Osteoblast (primary cell): ENCODE measurements around the gene DPP4. TPM values are rescaled to one million over a fixed set of nuclear protein-coding genes. Genes with fewer than 3 reads are reported as not detected.

Experiments used
- DNase-seq: peaks from one replicate; pipeline ENCODE4 v3.0.0; 2011; ENCODE audit warnings: low spot score, mixed read lengths; ENCODE audit not compliant: insufficient read length; ENCODE audit errors: missing footprints
- H2AFZ ChIP-seq: 2 replicates; pipeline ENCODE4 v1.6.0; 2011; ENCODE audit warnings: mild to moderate bottlenecking, low read length
- H3K27ac ChIP-seq: 2 replicates; pipeline ENCODE4 v1.5.1; 2011; ENCODE audit warnings: mild to moderate bottlenecking, low read depth, low read length, moderate library complexity
- H3K27me3 ChIP-seq: 2 replicates; pipeline ENCODE4 v1.6.0; 2012; ENCODE audit warnings: mild to moderate bottlenecking, control low read depth, inconsistent platforms, low read length, moderate library complexity; ENCODE audit not compliant: insufficient read depth
- H3K36me3 ChIP-seq: 2 replicates; pipeline ENCODE4 v1.5.1; 2011; ENCODE audit warnings: mild to moderate bottlenecking, low read length, control low read depth, moderate library complexity; ENCODE audit not compliant: insufficient read depth
- H3K4me1 ChIP-seq: 2 replicates; pipeline ENCODE4 v1.5.1; 2011; ENCODE audit warnings: mild to moderate bottlenecking, low read length, control low read depth, moderate library complexity; ENCODE audit not compliant: insufficient read depth
- H3K4me2 ChIP-seq: 2 replicates; pipeline ENCODE4 v1.6.0; 2011; ENCODE audit warnings: mild to moderate bottlenecking, low read length; ENCODE audit not compliant: insufficient read depth
- H3K4me3 ChIP-seq: fragments of 200-600 bp; sonication (generic); 3 replicates; pipeline ENCODE4 v1.5.1; 2012; ENCODE audit warnings: mild to moderate bottlenecking, low read length, inconsistent platforms; ENCODE audit not compliant: insufficient read depth
- H3K79me2 ChIP-seq: 2 replicates; pipeline ENCODE4 v1.6.0; 2012; ENCODE audit warnings: mild to moderate bottlenecking, low read length, control low read depth, inconsistent platforms; ENCODE audit not compliant: insufficient read depth
- H3K9me3 ChIP-seq: 2 replicates; pipeline ENCODE4 v1.5.1; 2011; ENCODE audit warnings: low read depth, low read length, control low read depth
- H4K20me1 ChIP-seq: 2 replicates; pipeline ENCODE4 v1.6.0; 2012; ENCODE audit warnings: mild to moderate bottlenecking, low read length, control low read depth; ENCODE audit not compliant: insufficient read depth
- total RNA-seq: library from RNA; depleted of rRNA; stranded (reverse); fragments of >200 nt; gene quantifications from 2 replicates; pipeline ENCODE4 v1.2.3, GENCODE V29; 2012
- TF ChIP-seq, protein P1 (sequence below): IDR thresholded peaks from 2 replicates; pipeline ENCODE4 v1.5.1; 2011; ENCODE audit warnings: mild to moderate bottlenecking, low read depth, low read length, moderate library complexity; ENCODE audit errors: extremely low read depth

DPP4 gene
- total RNA-seq, 1 donor = 192 TPM

DNA sequence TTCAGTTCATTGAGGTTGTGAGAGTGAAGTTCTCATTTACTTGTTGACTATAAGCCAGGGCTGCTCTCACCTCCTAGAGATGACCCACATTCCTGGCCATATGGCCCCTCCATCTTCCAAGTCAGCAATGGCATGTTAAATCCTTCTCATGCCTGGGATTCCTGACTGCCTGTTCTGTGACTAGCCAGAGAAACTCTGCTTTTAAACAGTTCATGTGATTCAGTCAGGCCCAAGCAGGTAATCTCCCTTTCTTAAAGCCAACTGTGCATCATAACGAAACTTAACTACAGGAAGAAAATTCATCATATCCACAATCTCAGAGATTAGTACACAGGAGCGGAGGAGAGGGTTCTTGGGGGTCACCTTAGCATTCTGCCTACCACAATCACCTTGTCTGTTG lies 11.5 kb downstream of the DPP4 start:
- H3K36me3 ChIP-seq = no peaks in the 10 kb centered on the region
- no peaks in the 10 kb centered on the region for H3K9me3 ChIP-seq
- DNase-seq = peak; percentile 37
- TF ChIP-seq, protein P1, sequence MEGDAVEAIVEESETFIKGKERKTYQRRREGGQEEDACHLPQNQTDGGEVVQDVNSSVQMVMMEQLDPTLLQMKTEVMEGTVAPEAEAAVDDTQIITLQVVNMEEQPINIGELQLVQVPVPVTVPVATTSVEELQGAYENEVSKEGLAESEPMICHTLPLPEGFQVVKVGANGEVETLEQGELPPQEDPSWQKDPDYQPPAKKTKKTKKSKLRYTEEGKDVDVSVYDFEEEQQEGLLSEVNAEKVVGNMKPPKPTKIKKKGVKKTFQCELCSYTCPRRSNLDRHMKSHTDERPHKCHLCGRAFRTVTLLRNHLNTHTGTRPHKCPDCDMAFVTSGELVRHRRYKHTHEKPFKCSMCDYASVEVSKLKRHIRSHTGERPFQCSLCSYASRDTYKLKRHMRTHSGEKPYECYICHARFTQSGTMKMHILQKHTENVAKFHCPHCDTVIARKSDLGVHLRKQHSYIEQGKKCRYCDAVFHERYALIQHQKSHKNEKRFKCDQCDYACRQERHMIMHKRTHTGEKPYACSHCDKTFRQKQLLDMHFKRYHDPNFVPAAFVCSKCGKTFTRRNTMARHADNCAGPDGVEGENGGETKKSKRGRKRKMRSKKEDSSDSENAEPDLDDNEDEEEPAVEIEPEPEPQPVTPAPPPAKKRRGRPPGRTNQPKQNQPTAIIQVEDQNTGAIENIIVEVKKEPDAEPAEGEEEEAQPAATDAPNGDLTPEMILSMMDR = no peak
- no peaks in the 10 kb centered on the region for H3K27me3 ChIP-seq
- H3K27ac ChIP-seq = no peak overlapping the region
- H3K4me3 ChIP-seq = no peak overlapping the region
- no peak overlapping the region for H2AFZ ChIP-seq
- no peaks in the 10 kb centered on the region for H3K4me1 ChIP-seq
- no peak overlapping the region for H3K4me2 ChIP-seq
- no peaks in the 10 kb centered on the region for H4K20me1 ChIP-seq
- H3K79me2 ChIP-seq = peaks cover 25% of the 10 kb centered on the region

DNA sequence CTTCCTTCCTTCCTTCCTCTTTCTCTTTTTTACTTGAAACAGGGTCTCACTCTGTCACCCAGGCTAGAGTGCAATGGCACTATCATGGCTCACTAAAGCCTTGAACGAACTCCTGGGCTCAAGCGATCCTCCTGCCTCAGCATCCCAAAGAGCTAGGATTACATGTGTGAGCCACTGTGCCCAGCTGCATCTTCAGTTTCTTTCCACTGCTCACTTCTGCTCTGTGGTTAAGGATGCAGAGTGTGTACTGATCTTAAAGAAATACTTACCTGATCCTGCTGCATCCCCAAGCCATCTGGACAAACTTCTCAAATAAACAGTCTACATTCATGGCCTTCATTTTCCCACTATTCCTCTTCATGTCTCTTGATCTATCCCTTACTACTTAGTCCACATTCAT lies 13.0 kb downstream of the DPP4 start:
- TF ChIP-seq, protein P1 = no peak
- Histone ChIP-seq H4K20me1 (no peaks in the 10 kb centered on the region), H3K4me3 (no peak overlapping the region), H3K4me2 (no peak overlapping the region), H2AFZ (no peak overlapping the region), H3K27me3 (no peaks in the 10 kb centered on the region), H3K79me2 (peaks cover 16% of the 10 kb centered on the region), H3K36me3 (no peaks in the 10 kb centered on the region), H3K4me1 (no peaks in the 10 kb centered on the region), H3K9me3 (peaks cover 5% of the 10 kb centered on the region), H3K27ac (no peak overlapping the region)
- DNase-seq = no peak

DNA sequence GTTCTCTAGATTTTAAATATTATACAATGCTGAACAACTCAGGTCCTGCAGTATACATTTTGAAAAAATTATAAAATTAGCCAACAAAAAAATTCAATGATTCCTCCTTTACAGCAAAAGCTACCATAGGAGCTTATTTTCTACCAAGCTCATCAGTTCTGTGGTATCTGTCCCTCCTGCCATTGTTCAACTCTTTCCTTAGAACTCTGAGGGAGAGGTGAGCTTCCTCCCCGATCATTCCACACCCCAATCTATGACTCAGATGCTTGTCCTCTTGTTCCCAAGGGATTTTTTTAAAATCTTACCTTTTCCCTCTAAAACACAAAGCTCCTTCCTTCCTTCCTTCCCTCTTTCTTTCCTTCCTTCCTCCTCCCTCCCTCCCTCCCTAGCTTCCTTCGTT lies 13.5 kb downstream of the DPP4 start:
- H2AFZ ChIP-seq = no peak overlapping the region
- no peak overlapping the region for H3K4me3 ChIP-seq
- H4K20me1 ChIP-seq = no peaks in the 10 kb centered on the region
- no peaks in the 10 kb centered on the region for H3K4me1 ChIP-seq
- H3K79me2 ChIP-seq = peaks cover 14% of the 10 kb centered on the region
- H3K36me3 ChIP-seq = no peaks in the 10 kb centered on the region
- DNase-seq = no peak
- TF ChIP-seq, protein P1 = no peak
- no peaks in the 10 kb centered on the region for H3K27me3 ChIP-seq
- H3K4me2 ChIP-seq = no peak overlapping the region
- H3K27ac ChIP-seq = no peak overlapping the region
- peaks cover 5% of the 10 kb centered on the region for H3K9me3 ChIP-seq

DNA sequence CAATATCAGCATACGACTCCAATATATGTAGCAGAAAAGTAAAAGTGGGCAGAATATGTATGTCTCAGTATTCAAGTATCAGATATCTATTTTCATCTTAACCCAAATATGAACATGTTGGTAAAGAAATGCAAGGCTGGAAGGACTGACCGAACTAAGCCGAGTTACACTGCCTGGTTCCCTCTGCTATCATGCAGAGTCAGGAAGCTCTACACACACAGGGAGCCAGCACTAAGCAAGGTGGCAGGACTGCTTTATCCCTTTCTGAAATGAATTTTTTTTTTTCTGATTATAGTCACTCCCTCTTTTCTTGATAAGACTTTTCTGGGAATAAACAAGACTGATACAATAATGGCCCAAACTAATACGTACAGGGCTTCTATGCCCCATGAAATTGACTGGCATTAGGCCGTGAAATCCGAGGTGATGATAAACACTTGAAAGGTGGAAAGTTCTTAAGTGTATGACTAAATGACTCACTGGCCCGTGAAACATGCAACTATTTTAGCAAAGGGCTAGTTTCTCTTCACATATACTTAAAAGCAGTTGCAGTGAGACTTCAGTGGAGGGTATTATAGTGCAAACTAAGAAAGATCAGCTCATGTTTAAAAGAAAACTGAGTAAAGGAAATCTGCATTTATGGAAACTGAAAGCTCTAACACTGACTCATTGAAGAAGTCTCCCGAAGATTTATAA lies 14.9 kb downstream of the DPP4 start:
- no peaks in the 10 kb centered on the region for H4K20me1 ChIP-seq
- H2AFZ ChIP-seq = no peak overlapping the region
- no peaks in the 10 kb centered on the region for H3K27me3 ChIP-seq
- H3K4me3 ChIP-seq = no peak overlapping the region
- H3K4me1 ChIP-seq = no peaks in the 10 kb centered on the region
- H3K4me2 ChIP-seq = no peak overlapping the region
- H3K79me2 ChIP-seq = peaks cover 11% of the 10 kb centered on the region
- H3K9me3 ChIP-seq = peaks cover 5% of the 10 kb centered on the region
- DNase-seq = peak; percentile 27
- TF ChIP-seq, protein P1 = no peak
- H3K36me3 ChIP-seq = no peaks in the 10 kb centered on the region
- no peak overlapping the region for H3K27ac ChIP-seq
